GM12891 (cell line): Measurements from ENCODE around the gene OLA1.

Experiments used
- POLR2A ChIP-seq: IDR thresholded peaks from 2 replicates; pipeline ENCODE4 v1.6.1; 2011; ENCODE audit warnings: low read depth, low read length, control low read depth
- POLR2AphosphoS5 ChIP-seq: IDR thresholded peaks from 2 replicates; pipeline ENCODE4 v1.6.1; 2011; ENCODE audit warnings: low read depth, low read length, control low read depth

DNA sequence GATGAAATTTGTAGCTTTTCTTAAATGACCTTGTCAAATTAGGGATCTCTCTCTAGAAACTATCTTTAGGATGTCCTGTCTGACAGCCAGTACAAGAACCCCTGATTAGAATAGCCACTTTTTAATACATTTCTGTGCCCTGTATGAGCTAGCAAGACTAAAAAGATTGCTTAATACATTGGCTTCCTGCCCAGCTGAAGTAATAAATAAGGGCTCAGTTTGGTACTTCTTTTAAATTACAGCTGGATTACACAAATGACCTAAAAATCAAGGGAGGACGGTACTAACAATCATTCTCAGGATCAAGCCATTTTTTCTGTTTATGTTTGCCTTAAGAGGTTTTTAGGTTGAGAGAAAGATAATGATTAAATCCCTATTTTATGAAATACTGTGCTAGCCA is 11.6 kb upstream of the OLA1 start:
- TF ChIP-seq POLR2AphosphoS5 (no peak), POLR2A (no peak)
